Endothelial cell of hepatic sinusoid (primary cell): ENCODE results near the gene GAPDHS.

Experiments used
- in situ Hi-C: cut with HindIII; loops from 2 replicates; pipeline ENCODE4 v1.10.0; 2017; ENCODE audit warnings: low sequenced_read_pairs

The GAPDHS gene

GRCh38 chr19:35578707-35579106 lies 45.5 kb downstream of the GAPDHS start:
- in situ Hi-C loops, result no loop called here

GRCh38 chr19:35582760-35583159 lies 49.5 kb downstream of the GAPDHS start:
- in situ Hi-C loops, result no loop called here

GRCh38 chr19:35585848-35586247 lies 52.6 kb downstream of the GAPDHS start, which contains the start of gene PMIS2:
PMIS2 (plus strand) TSS chr19:35586173; CDS start chr19:35586260, 87 bp downstream.
- in situ Hi-C loops, result no loop called here

GRCh38 chr19:35587321-35587720 lies 54.1 kb downstream of the GAPDHS start:
- in situ Hi-C loops, result no loop called here

GRCh38 chr19:35590875-35591274 lies 57.6 kb downstream of the GAPDHS start:
- in situ Hi-C loops, result no loop called here

- in situ Hi-C loops, result no loop called here
Observed at GRCh38 chr19:35592226-35592625, 59.0 kb downstream of the GAPDHS start.
